ENCODE results near the gene FBN2.

The FBN2 gene

DNA sequence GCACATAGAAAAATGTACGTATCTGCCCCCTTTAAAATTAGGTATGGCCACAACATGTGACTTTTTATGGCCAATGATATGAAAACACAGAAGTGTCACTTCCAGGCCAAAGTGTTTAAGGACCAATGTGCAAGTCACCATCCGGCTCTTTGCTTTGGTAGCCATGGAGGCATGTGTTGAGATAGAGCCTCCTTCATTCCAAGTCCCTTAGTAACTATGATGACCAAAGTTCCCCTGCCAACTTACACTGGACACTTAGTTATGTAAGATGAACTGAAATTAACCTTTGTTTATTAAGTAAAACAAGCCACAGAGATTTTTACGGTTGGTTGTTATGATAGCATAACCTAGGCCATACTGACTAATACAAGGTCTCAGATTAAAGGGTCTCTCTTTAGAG is 51.0 kb downstream of the FBN2 start:
- Histone ChIP-seq H3F3A (ENCODE audit: low read depth) (no peaks in the 10 kb centered on the region), H3K4me2 (ENCODE audit: low read depth, low read length, poor library complexity, severe bottlenecking) (no peak overlapping the region), H3K4me1 (ENCODE audit: insufficient read depth, low read length, poor library complexity, severe bottlenecking) (peaks cover 9% of the 10 kb centered on the region), H3K36me3 (ENCODE audit: insufficient read depth, low read length) (no peaks in the 10 kb centered on the region), H2AFZ (ENCODE audit: low read length) (no peak overlapping the region), H3K79me2 (ENCODE audit: insufficient read depth, low read length) (no peaks in the 10 kb centered on the region), H3K9ac (ENCODE audit: low read depth, low read length, poor library complexity, severe bottlenecking) (no peak overlapping the region), H3K4me3 (ENCODE audit: low read length, poor library complexity, severe bottlenecking) (no peak overlapping the region), H3K9me2 (replicated peaks; ENCODE audit: low read depth, low read length) (no peaks in the 10 kb centered on the region), H3K9me3 (ENCODE audit: insufficient read depth, low read depth, low read length) (no peaks in the 10 kb centered on the region), H4K20me1 (ENCODE audit: insufficient read depth, low read length, poor library complexity, severe bottlenecking) (no peaks in the 10 kb centered on the region), H3K27me3 (ENCODE audit: insufficient read depth, low read length, poor library complexity, severe bottlenecking) (no peaks in the 10 kb centered on the region)
- no peak for TF ChIP-seq EZH2phosphoT487 (IDR thresholded peaks at IDR 0.05; ENCODE audit: borderline replicate concordance)
- TF ChIP-seq, protein P1, sequence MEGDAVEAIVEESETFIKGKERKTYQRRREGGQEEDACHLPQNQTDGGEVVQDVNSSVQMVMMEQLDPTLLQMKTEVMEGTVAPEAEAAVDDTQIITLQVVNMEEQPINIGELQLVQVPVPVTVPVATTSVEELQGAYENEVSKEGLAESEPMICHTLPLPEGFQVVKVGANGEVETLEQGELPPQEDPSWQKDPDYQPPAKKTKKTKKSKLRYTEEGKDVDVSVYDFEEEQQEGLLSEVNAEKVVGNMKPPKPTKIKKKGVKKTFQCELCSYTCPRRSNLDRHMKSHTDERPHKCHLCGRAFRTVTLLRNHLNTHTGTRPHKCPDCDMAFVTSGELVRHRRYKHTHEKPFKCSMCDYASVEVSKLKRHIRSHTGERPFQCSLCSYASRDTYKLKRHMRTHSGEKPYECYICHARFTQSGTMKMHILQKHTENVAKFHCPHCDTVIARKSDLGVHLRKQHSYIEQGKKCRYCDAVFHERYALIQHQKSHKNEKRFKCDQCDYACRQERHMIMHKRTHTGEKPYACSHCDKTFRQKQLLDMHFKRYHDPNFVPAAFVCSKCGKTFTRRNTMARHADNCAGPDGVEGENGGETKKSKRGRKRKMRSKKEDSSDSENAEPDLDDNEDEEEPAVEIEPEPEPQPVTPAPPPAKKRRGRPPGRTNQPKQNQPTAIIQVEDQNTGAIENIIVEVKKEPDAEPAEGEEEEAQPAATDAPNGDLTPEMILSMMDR (conservative IDR thresholded peaks at IDR 0.05; ENCODE audit: low read length) = no peak

GRCh38 chr5:128483738-128484137 is 54.3 kb downstream of the FBN2 start:
- Histone ChIP-seq H3K27me3 (ENCODE audit: insufficient read depth, low read length, poor library complexity, severe bottlenecking) (no peaks in the 10 kb centered on the region), H3K36me3 (ENCODE audit: insufficient read depth, low read length) (no peaks in the 10 kb centered on the region), H3K79me2 (ENCODE audit: insufficient read depth, low read length) (no peaks in the 10 kb centered on the region), H3K4me2 (ENCODE audit: low read depth, low read length, poor library complexity, severe bottlenecking) (no peak overlapping the region), H3K4me3 (ENCODE audit: low read length, poor library complexity, severe bottlenecking) (no peak overlapping the region), H3K9me3 (ENCODE audit: insufficient read depth, low read depth, low read length) (no peaks in the 10 kb centered on the region), H3F3A (ENCODE audit: low read depth) (no peaks in the 10 kb centered on the region), H2AFZ (ENCODE audit: low read length) (no peak overlapping the region), H3K9me2 (replicated peaks; ENCODE audit: low read depth, low read length) (no peaks in the 10 kb centered on the region), H3K9ac (ENCODE audit: low read depth, low read length, poor library complexity, severe bottlenecking) (no peak overlapping the region), H4K20me1 (ENCODE audit: insufficient read depth, low read length, poor library complexity, severe bottlenecking) (no peaks in the 10 kb centered on the region), H3K4me1 (ENCODE audit: insufficient read depth, low read length, poor library complexity, severe bottlenecking) (no peaks in the 10 kb centered on the region)
- TF ChIP-seq, protein P1 (conservative IDR thresholded peaks at IDR 0.05; ENCODE audit: low read length) = no peak
- TF ChIP-seq EZH2phosphoT487 (IDR thresholded peaks at IDR 0.05; ENCODE audit: borderline replicate concordance) = no peak

- Histone ChIP-seq H3K9me3 (ENCODE audit: insufficient read depth, low read depth, low read length) (no peaks in the 10 kb centered on the region), H3K36me3 (ENCODE audit: insufficient read depth, low read length) (no peaks in the 10 kb centered on the region), H4K20me1 (ENCODE audit: insufficient read depth, low read length, poor library complexity, severe bottlenecking) (no peaks in the 10 kb centered on the region), H3K4me3 (ENCODE audit: low read length, poor library complexity, severe bottlenecking) (no peak overlapping the region), H3K4me1 (ENCODE audit: insufficient read depth, low read length, poor library complexity, severe bottlenecking) (no peaks in the 10 kb centered on the region), H2AFZ (ENCODE audit: low read length) (no peak overlapping the region), H3F3A (ENCODE audit: low read depth) (no peaks in the 10 kb centered on the region), H3K9me2 (replicated peaks; ENCODE audit: low read depth, low read length) (no peaks in the 10 kb centered on the region), H3K9ac (ENCODE audit: low read depth, low read length, poor library complexity, severe bottlenecking) (no peak overlapping the region), H3K79me2 (ENCODE audit: insufficient read depth, low read length) (no peaks in the 10 kb centered on the region), H3K4me2 (ENCODE audit: low read depth, low read length, poor library complexity, severe bottlenecking) (no peak overlapping the region), H3K27me3 (ENCODE audit: insufficient read depth, low read length, poor library complexity, severe bottlenecking) (no peaks in the 10 kb centered on the region)
- no peak for TF ChIP-seq EZH2phosphoT487 (IDR thresholded peaks at IDR 0.05; ENCODE audit: borderline replicate concordance)
- TF ChIP-seq, protein P1 (conservative IDR thresholded peaks at IDR 0.05; ENCODE audit: low read length) = no peak
These were observed 57.0 kb downstream of the FBN2 start for GRCh38 chr5:128480906-128481633.

Data from Loucy (cell line).